HepG2 (cell line): ENCODE results near the gene ZNF524. TPM values are rescaled to one million over a fixed set of nuclear protein-coding genes. Genes with fewer than 3 reads are reported as not detected.

Source experiments
- AKNA ChIP-seq: sonication (generic); formaldehyde crosslinking; IDR thresholded peaks from 2 replicates; pipeline ENCODE4 v1.4.0; 2020; ENCODE audit warnings: missing genetic modification reagents, borderline replicate concordance
- KDM5A ChIP-seq: fragments of 200-600 bp; sonication (generic); IDR thresholded peaks from 2 replicates; pipeline ENCODE4 v1.7.0; 2018; ENCODE audit warnings: antibody characterized with exemption, mild to moderate bottlenecking, low read length, borderline replicate concordance
- PLRG1 ChIP-seq: fragments of 450-650 bp; conservative IDR thresholded peaks from 2 replicates; pipeline ENCODE4 v1.6.1; 2016
- TGIF2 ChIP-seq: IDR thresholded peaks from 2 replicates; pipeline ENCODE4 v1.6.1; 2016; ENCODE audit warnings: control low read depth, missing compliant biosample characterization
- ZNF598 ChIP-seq: sonication (generic); formaldehyde crosslinking; IDR thresholded peaks from 2 replicates; pipeline ENCODE4 v1.5.1; 2020; ENCODE audit warnings: mild to moderate bottlenecking, missing genetic modification reagents, borderline replicate concordance
- polyA plus RNA-seq, 8 experiments: library from polyadenylated mRNA; depleted of rRNA in 3 of 8; stranded (reverse) in 7 of 8; unstranded in 1 of 8; fragments of >200 nt; fragmentation: Illumina TruSeq in 4 of 8; extraction: Trizol in 4 of 8; gene quantifications; 2 replicates each; pipeline versions ENCODE4 v1.2.1 to v1.2.3, GENCODE V29; 2011 to 2016; ENCODE audit warnings: low read depth in 4 of 8, missing spikeins in 1 of 8, mixed read lengths in 1 of 8; ENCODE audit not compliant: insufficient read depth in 1 of 8
- total RNA-seq, 5 experiments: library from RNA; depleted of rRNA; stranded (reverse); fragments of >200 nt; fragmentation: Illumina TruSeq; extraction: Trizol; gene quantifications; 2 replicates each; pipeline ENCODE4 v1.2.3, GENCODE V29; 2016; ENCODE audit warnings: low read depth in 1 of 5
- TF ChIP-seq, protein P1 (sequence below), 2 experiments: fragments of 450-650 bp in 1 of 2; sonication (generic) in 1 of 2; formaldehyde crosslinking in 1 of 2; IDR thresholded peaks; 2 replicates each; pipeline versions ENCODE4 v1.6.1 to v1.8.0; 2016 to 2022; ENCODE audit warnings: antibody characterized with exemption in 1 of 2, mild to moderate bottlenecking in 1 of 2, missing genetic modification reagents in 1 of 2
- TF ChIP-seq, protein P2 (sequence below): sonication (generic); formaldehyde crosslinking; IDR thresholded peaks from 2 replicates; pipeline ENCODE4 v1.4.0; 2020; ENCODE audit warnings: mild to moderate bottlenecking, missing genetic modification reagents
- TF ChIP-seq, protein P3 (sequence below): sonication (generic); formaldehyde crosslinking; IDR thresholded peaks from 2 replicates; pipeline ENCODE4 v1.5.1; 2020; ENCODE audit warnings: mild to moderate bottlenecking, missing genetic modification reagents, moderate library complexity

Gene ZNF524
- total and polyA plus RNA-seq, 2 of the 13 experiments (the other 11 are each of a cell fraction or from before 2014, with no cell fraction given) = 3.2 to 4.6 TPM

- TF ChIP-seq, protein P1, sequence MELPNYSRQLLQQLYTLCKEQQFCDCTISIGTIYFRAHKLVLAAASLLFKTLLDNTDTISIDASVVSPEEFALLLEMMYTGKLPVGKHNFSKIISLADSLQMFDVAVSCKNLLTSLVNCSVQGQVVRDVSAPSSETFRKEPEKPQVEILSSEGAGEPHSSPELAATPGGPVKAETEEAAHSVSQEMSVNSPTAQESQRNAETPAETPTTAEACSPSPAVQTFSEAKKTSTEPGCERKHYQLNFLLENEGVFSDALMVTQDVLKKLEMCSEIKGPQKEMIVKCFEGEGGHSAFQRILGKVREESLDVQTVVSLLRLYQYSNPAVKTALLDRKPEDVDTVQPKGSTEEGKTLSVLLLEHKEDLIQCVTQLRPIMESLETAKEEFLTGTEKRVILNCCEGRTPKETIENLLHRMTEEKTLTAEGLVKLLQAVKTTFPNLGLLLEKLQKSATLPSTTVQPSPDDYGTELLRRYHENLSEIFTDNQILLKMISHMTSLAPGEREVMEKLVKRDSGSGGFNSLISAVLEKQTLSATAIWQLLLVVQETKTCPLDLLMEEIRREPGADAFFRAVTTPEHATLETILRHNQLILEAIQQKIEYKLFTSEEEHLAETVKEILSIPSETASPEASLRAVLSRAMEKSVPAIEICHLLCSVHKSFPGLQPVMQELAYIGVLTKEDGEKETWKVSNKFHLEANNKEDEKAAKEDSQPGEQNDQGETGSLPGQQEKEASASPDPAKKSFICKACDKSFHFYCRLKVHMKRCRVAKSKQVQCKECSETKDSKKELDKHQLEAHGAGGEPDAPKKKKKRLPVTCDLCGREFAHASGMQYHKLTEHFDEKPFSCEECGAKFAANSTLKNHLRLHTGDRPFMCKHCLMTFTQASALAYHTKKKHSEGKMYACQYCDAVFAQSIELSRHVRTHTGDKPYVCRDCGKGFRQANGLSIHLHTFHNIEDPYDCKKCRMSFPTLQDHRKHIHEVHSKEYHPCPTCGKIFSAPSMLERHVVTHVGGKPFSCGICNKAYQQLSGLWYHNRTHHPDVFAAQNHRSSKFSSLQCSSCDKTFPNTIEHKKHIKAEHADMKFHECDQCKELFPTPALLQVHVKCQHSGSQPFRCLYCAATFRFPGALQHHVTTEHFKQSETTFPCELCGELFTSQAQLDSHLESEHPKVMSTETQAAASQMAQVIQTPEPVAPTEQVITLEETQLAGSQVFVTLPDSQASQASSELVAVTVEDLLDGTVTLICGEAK (IDR thresholded peaks at IDR 0.05) = no peak
- TF ChIP-seq, protein P1 (CRISPR knock-in tag; IDR thresholded peaks at IDR 0.05) = no peak
- TF ChIP-seq PLRG1 = no peak
- TF ChIP-seq, protein P2, sequence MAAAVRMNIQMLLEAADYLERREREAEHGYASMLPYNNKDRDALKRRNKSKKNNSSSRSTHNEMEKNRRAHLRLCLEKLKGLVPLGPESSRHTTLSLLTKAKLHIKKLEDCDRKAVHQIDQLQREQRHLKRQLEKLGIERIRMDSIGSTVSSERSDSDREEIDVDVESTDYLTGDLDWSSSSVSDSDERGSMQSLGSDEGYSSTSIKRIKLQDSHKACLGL (CRISPR knock-in tag) = peak; percentile 67; the same call in 1 of the 2 replicates
- TF ChIP-seq KDM5A = peak; percentile 85; the same call in 1 of the 2 replicates
- TF ChIP-seq TGIF2 = peak; percentile 66
- peak; percentile 46; the same call in 1 of the 2 replicates for TF ChIP-seq ZNF598 (CRISPR knock-in tag)
- TF ChIP-seq AKNA = no peak
- TF ChIP-seq, protein P3, sequence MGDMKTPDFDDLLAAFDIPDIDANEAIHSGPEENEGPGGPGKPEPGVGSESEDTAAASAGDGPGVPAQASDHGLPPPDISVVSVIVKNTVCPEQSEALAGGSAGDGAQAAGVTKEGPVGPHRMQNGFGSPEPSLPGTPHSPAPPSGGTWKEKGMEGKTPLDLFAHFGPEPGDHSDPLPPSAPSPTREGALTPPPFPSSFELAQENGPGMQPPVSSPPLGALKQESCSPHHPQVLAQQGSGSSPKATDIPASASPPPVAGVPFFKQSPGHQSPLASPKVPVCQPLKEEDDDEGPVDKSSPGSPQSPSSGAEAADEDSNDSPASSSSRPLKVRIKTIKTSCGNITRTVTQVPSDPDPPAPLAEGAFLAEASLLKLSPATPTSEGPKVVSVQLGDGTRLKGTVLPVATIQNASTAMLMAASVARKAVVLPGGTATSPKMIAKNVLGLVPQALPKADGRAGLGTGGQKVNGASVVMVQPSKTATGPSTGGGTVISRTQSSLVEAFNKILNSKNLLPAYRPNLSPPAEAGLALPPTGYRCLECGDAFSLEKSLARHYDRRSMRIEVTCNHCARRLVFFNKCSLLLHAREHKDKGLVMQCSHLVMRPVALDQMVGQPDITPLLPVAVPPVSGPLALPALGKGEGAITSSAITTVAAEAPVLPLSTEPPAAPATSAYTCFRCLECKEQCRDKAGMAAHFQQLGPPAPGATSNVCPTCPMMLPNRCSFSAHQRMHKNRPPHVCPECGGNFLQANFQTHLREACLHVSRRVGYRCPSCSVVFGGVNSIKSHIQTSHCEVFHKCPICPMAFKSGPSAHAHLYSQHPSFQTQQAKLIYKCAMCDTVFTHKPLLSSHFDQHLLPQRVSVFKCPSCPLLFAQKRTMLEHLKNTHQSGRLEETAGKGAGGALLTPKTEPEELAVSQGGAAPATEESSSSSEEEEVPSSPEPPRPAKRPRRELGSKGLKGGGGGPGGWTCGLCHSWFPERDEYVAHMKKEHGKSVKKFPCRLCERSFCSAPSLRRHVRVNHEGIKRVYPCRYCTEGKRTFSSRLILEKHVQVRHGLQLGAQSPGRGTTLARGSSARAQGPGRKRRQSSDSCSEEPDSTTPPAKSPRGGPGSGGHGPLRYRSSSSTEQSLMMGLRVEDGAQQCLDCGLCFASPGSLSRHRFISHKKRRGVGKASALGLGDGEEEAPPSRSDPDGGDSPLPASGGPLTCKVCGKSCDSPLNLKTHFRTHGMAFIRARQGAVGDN (CRISPR knock-in tag) = no peak; the same call in none of the 2 replicates
Measured at GRCh38 chr19:55598719-55599467, 1.2 kb upstream of the ZNF524 start (continued).
